Measurements from ENCODE around the gene ADTRP.

Gene ADTRP

DNA sequence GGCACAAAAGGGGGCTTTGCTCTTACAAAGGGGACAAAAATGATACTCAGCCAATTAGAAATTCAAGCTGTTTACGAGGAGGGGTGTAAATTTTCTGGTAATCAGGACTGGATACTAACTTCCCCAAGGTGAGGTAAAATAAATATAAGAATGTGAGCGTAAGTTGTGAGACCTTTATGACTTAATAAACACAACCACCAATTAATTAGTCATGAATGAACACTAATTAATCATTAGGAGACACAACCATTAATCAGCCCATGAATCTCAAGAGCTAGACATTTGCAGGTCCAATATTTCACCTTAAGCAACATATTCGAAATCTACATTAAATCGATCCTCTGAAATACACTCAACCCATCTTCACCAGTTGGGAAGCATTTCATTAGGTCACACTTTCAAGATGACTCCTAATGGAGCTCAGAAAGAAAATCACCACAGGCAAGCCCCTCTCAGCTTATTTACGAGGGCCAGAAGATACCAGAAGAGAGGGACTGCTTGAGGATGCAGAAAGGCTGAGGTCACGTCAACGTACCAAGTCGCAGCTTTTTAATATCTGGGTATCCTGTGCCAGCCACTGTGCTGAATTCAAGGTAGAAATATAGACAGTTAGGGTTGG, 2.7 kb downstream of the ADTRP start:
- TF ChIP-seq CTCF (IDR thresholded peaks at IDR 0.05; ENCODE audit: low read depth, low read length): no peak

GRCh38 chr6:11774426-11774825, 4.2 kb downstream of the ADTRP start:
- H3K4me3 ChIP-seq (replicated peaks in 1 of 2; ENCODE audit: low read depth in 2 of 2, low read length in 2 of 2): no peak overlapping the region
- DNase-seq (ENCODE audit: low read depth in 2 of 2): no peak
- TF ChIP-seq CTCF (IDR thresholded peaks at IDR 0.05; ENCODE audit: low read depth, low read length): no peak

More for the DNA sequence above, 2.7 kb downstream of the ADTRP start:
- no peak for DNase-seq (ENCODE audit: low read depth in 2 of 2)
- H3K4me3 ChIP-seq (replicated peaks in 1 of 2; ENCODE audit: low read depth in 2 of 2, low read length in 2 of 2): no peak overlapping the region

- H3K4me3 ChIP-seq (replicated peaks in 1 of 2; ENCODE audit: low read depth in 2 of 2, low read length in 2 of 2): no peak overlapping the region
- no peak for DNase-seq (ENCODE audit: low read depth in 2 of 2)
- no peak for TF ChIP-seq CTCF (IDR thresholded peaks at IDR 0.05; ENCODE audit: low read depth, low read length)
Measured at GRCh38 chr6:11773581-11773980, 5.0 kb downstream of the ADTRP start.

DNA sequence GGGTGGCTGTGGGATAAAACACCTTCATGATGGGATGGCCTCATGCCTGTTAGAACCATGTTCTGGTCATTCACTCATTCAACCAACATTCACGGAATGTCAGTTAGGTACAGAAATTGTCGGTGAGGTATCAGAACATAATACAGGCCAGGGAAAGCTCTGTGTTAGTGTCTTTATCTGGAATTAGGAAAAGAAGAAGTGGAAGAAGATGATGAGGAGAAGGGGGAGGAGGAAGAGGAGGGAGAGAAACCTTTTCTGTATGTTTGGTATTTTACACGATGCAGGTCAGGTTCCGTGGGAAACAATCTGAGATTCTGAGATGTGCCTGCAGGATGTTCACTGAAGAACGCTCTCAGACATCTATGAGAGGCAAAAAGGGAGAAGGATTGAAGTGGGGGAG, 5.6 kb downstream of the ADTRP start:
- no peak for TF ChIP-seq CTCF (IDR thresholded peaks at IDR 0.05; ENCODE audit: low read depth, low read length)
- no peak overlapping the region for H3K4me3 ChIP-seq (replicated peaks in 1 of 2; ENCODE audit: low read depth in 2 of 2, low read length in 2 of 2)
- no peak for DNase-seq (ENCODE audit: low read depth in 2 of 2)

DNA sequence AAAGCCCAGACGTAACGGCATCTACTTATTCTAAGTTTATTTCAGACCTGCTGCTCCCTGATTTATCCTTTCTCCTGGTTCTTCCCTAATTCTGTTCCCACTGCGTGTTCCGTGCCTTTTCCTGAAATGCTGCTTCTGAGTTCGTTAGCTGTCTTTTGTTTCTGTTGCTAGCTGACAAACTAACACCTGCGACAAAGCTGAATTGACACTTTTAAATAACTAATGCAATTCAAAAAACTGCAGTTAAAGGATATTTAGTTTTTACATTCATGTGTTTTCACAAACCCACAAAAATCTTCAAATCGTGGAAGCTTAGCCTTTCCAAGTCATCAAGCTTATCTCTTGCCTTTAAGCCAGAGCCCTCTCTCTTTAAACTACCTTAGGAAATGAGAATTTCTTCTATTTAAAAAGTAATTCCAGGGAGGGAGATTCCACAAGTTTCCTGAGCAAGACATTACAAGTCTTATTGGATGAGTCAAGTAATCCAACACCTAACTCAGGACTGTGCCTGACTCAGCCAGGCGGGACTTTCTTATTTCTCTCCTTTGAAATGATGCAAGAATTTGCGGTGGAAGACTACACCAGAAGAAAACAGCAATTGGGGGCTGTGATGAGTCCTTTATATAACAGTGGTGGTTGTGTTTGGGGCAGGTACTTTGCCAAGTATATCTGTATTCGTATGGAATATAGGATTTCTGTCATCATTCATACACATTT, 6.3 kb downstream of the ADTRP start:
- DNase-seq (ENCODE audit: low read depth in 2 of 2): peak; percentile 83 to 97
- H3K4me3 ChIP-seq (replicated peaks in 1 of 2; ENCODE audit: low read depth in 2 of 2, low read length in 2 of 2): no peak overlapping the region
- no peak for TF ChIP-seq CTCF (IDR thresholded peaks at IDR 0.05; ENCODE audit: low read depth, low read length)

DNA sequence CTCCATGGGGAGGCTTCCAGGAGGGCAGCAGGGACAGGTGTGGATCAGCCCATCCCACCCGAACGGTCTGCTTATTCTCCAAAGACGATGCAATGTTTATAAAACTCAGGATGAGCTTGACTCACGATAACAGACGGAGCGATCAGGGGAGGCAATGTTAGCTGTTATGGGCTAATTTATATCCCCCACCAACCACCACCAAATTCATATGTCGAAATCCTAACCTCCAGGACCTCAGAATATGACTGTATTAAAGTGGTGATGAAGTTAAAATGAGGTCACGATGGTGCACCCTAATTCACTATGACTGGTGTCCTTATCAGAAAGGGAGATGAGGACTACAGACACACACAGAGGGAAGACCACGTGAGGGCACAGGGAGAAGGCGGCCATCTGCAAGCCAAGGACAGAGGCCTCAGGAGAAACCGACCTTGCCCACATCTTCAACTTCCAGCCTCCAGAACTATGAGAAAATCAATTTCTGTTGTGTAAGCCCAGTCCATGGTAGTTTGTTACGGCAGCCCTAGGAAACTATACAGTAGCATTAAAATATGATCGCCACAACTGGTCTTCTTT, 7.0 kb downstream of the ADTRP start:
- peak in 1 of 2 donors; percentile 65 for DNase-seq (ENCODE audit: low read depth in 2 of 2)
- H3K4me3 ChIP-seq (replicated peaks in 1 of 2; ENCODE audit: low read depth in 2 of 2, low read length in 2 of 2): no peak overlapping the region

More for the DNA sequence above, 7.0 kb downstream of the ADTRP start:
- no peak for TF ChIP-seq CTCF (IDR thresholded peaks at IDR 0.05; ENCODE audit: low read depth, low read length)

All from cardiac fibroblast (primary cell).